ENCODE data around the gene MDK. TPM values are rescaled to one million over a fixed set of nuclear protein-coding genes. Genes with fewer than 3 reads are reported as not detected.

The MDK gene
- 17.2 to 22.1 TPM (median 20.5 TPM) in 5 replicates for total RNA-seq (2022; extraction: Qiagen RNA extraction)

GRCh38 chr11:46381048-46381818, at the start of gene MDK:
TSS of gene MDK (plus strand) at chr11:46381669. CDS start at chr11:46382058, 389 bp downstream.

GRCh38 chr11:46346886-46347636, 34.4 kb upstream of the MDK start, which contains the start of gene DGKZ:
TSS of gene DGKZ (plus strand) at chr11:46347463. CDS start at chr11:46347660, 197 bp downstream.

GRCh38 chr11:46391578-46392420, 10.3 kb downstream of the MDK start, which contains the start of gene CHRM4:
TSS of gene CHRM4 (minus strand) at chr11:46391776. CDS start at chr11:46386557, 5,219 bp downstream.

Other genes starting within 250 kb of the MDK start
- gene CREB3L1, start 104.0 kb upstream of the MDK start, total RNA-seq (2022; extraction: Qiagen RNA extraction), result 4.4 to 5.8 TPM (median 5.4 TPM) in 5 replicates
- gene DGKZ, start 34.2 kb upstream of the MDK start, total RNA-seq (2022; extraction: Qiagen RNA extraction), result 35.5 to 54.2 TPM (median 52.4 TPM) in 5 replicates
- 0.57 to 0.79 TPM (median 0.61 TPM) in 5 replicates for gene CHRM4, start 10.1 kb downstream of the MDK start, total RNA-seq (2022; extraction: Qiagen RNA extraction)
- 13.7 to 16.9 TPM (median 15.5 TPM) in 5 replicates for gene AMBRA1, start 212.4 kb downstream of the MDK start, total RNA-seq (2022; extraction: Qiagen RNA extraction)
- 5.1 to 6.5 TPM (median 6.2 TPM) in 5 replicates for gene HARBI1, start 235.6 kb downstream of the MDK start, total RNA-seq (2022; extraction: Qiagen RNA extraction)
- 46.8 to 59.2 TPM (median 56.1 TPM) in 5 replicates for gene ATG13, start 235.9 kb downstream of the MDK start, total RNA-seq (2022; extraction: Qiagen RNA extraction)

Measured in A549 treated with CORT108297 at 1 μM for 4 hours (cell line).